GM21619 (cell line): Measurements from ENCODE around the gene GFRA1.

Source experiments
- ATAC-seq: cut with Tn5 transposase; IDR thresholded peaks from one replicate; pipeline ENCODE4 v1.9.1; 2021; ENCODE audit not compliant: unreplicated experiment

GFRA1 gene

GRCh38 chr10:116109481-116109880 lies 163.5 kb downstream of the GFRA1 start:
- no peak for ATAC-seq

- ATAC-seq: no peak
Observed at GRCh38 chr10:116108095-116108494, 164.9 kb downstream of the GFRA1 start.

- no peak for ATAC-seq
Observed at GRCh38 chr10:116106611-116107010, 166.4 kb downstream of the GFRA1 start.

GRCh38 chr10:116105264-116105663 lies 167.7 kb downstream of the GFRA1 start:
- ATAC-seq: no peak

GRCh38 chr10:116104210-116104932 lies 168.6 kb downstream of the GFRA1 start:
- ATAC-seq: no peak

GRCh38 chr10:116103668-116104067 lies 169.3 kb downstream of the GFRA1 start:
- ATAC-seq: no peak

GRCh38 chr10:116101616-116102315 lies 171.2 kb downstream of the GFRA1 start:
- no peak for ATAC-seq

- no peak for ATAC-seq
Observed at GRCh38 chr10:116100984-116101383, 172.0 kb downstream of the GFRA1 start.

GRCh38 chr10:116099023-116099420 lies 174.0 kb downstream of the GFRA1 start:
- no peak for ATAC-seq

- ATAC-seq: no peak
Observed at GRCh38 chr10:116098411-116099022, 174.5 kb downstream of the GFRA1 start.

- no peak for ATAC-seq
Observed at GRCh38 chr10:116097239-116097784, 175.7 kb downstream of the GFRA1 start.

GRCh38 chr10:116096526-116096925 lies 176.5 kb downstream of the GFRA1 start:
- no peak for ATAC-seq

GRCh38 chr10:116094356-116094755 lies 178.7 kb downstream of the GFRA1 start:
- no peak for ATAC-seq

GRCh38 chr10:116093031-116093430 lies 180.0 kb downstream of the GFRA1 start:
- no peak for ATAC-seq

- no peak for ATAC-seq
Observed at GRCh38 chr10:116088985-116089384, 184.0 kb downstream of the GFRA1 start.

- ATAC-seq: no peak
Observed at GRCh38 chr10:116085323-116085722, 187.7 kb downstream of the GFRA1 start.

- no peak for ATAC-seq
Observed at GRCh38 chr10:116084161-116084560, 188.8 kb downstream of the GFRA1 start.

- ATAC-seq: no peak
Observed at GRCh38 chr10:116083226-116083762, 189.7 kb downstream of the GFRA1 start.

GRCh38 chr10:116082762-116083161 lies 190.2 kb downstream of the GFRA1 start:
- no peak for ATAC-seq

- no peak for ATAC-seq
Observed at GRCh38 chr10:116082206-116082605, 190.8 kb downstream of the GFRA1 start.

- ATAC-seq: no peak
Observed at GRCh38 chr10:116080553-116080952, 192.5 kb downstream of the GFRA1 start.

GRCh38 chr10:116079355-116079754 lies 193.7 kb downstream of the GFRA1 start:
- no peak for ATAC-seq
